Measurements from ENCODE around the gene TBCD.
"Not testable (repeated sequence)": the region's sequence is repeated elsewhere in the genome, so short reads cannot be mapped to it uniquely, and the experiment has no call there.

TBCD gene

DNA sequence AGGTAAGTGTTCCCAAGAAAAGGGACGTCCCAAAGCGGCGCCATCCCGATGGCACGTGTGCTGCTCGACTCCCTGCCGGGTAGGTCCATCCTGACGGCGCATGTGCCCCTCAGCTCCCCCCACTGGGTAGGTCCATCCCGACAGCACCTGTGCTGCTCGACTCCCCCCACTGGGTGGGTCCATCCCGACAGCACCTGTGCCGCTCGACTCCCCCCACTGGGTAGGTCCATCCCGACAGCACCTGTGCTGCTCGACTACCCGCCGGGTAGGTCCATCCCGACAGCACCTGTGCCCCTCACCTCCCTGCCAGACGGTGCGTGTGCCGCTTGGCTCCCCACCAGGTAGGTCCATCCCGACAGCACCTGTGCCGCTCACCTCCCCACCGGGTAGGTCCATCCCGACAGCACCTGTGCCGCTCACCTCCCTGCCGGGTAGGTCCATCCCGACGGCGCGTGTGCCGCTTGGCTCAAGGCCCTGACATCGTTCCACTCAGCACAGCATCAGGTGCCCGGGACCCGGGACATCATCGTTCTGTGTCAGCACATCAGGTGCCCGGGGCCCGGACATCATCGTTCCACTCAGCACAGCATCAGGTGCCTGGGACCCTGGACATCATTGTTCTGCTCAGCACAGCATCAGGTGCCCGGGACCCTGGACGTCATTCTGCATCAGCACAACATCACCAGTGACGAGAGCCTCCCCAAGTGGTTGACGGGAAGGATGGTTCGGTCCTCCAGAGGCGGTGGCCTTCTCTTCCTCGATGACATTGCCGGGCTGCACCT, 22.2 kb upstream of the TBCD start:
- DNase-seq: no peak

DNA sequence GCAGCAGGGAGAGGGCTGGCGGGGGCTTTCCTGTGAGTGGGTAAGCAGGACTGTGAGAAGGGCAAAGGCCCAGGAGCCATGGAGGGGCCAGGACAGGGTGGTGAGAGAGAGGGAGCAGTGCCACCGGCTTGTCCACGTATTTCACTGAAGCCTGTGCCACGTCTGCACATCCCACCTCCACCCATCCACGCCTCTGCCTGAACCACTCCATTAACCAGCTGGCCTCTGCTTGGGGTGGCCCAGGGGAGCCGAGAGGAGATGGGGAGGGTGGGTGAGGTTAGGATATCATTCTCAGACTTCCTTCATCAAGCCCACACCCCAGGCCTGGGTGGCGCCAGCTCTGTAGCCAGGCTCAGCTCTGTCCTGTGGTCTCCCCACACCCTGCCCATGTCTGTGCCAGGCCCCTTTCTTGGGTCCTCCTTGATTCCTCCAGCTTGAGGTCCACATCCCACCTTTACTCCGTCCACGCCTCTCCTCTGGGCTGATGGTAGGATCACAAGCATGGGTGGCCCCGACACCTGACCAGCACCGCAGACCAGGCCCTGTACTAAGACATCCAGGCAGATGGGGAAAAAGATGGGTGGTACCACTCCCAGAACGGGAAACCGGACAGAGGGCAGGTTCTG, 19.6 kb upstream of the TBCD start:
- DNase-seq: no peak

DNA sequence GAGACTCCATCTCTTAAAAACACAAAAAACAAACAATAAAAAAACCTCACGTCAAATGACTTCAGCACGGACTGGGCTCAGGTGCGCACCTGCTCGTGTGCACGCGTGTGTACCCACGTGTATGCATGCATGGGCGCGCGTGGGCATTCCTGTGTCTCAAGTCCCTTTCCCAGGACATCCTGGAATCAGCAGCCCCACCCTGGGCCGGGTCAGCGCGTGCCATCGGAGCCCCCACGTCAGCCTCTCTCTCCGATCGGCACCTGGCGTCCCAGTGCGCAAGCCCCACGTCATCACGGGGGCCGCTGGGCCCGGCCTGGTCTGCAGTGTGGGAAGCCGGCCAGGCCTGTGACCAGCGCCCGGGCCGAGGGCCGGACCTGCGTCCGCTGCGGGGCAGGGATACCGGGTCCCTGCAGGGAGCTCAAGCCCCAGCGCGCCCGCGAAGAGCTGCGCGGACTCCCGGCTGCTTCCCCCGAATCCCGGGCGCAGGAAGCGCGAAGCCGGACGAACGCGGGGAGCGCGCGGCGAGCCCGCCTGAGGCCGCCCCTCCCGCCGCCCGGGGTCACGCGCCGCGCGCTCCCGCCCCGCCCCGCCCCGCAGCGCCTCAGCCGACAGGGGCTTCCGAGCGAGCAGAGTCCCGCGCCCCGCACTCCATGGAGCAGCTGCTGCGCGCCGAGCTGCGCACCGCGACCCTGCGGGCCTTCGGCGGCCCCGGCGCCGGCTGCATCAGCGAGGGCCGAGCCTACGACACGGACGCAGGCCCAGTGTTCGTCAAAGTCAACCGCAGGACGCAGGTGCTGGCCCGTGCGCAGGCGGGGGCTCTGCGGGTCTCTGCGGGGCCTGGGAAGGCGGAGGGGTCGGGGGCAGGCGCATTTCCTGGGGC, 16.6 kb upstream of the TBCD start, which contains the start of gene FN3K:
TSS of gene FN3K (plus strand) at position 629 of the 880 bp plus-strand sequence. CDS start at position 651, 22 bp downstream.
- DNase-seq: peak; percentile 92

DNA sequence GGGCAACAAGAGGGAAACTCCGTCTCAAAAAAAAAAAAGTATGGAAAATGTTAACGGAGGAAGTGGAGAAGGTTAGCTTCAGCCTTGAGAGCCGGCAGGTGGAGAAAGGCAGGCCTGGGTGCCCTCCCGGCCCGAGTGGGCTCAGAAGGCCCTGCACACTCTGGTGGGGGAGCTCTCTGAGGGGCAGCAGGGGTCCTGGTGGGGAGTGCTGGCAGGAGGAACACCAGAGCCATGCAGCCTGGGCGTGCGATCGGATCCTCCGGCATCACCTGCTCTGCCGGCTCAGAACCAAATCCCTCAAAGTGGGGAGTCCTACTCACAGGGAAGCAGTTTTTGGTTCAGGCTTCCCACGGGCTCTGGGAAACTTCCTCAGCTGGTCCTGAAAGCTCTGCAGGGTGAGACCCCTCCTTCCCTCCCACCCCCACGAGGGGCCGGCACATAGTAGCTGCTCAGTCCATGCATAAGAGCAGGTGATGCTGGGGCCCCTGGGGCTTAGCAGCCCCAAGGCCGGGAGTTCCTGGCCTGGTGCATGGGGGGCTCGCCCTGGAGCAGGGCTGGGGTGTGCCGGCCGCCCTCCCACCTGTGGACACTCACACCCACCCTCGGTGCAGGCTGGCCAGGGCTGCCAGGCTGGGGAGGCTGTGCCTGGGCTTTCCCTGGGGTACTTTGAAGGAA, 15.2 kb upstream of the TBCD start:
- DNase-seq: no peak

DNA sequence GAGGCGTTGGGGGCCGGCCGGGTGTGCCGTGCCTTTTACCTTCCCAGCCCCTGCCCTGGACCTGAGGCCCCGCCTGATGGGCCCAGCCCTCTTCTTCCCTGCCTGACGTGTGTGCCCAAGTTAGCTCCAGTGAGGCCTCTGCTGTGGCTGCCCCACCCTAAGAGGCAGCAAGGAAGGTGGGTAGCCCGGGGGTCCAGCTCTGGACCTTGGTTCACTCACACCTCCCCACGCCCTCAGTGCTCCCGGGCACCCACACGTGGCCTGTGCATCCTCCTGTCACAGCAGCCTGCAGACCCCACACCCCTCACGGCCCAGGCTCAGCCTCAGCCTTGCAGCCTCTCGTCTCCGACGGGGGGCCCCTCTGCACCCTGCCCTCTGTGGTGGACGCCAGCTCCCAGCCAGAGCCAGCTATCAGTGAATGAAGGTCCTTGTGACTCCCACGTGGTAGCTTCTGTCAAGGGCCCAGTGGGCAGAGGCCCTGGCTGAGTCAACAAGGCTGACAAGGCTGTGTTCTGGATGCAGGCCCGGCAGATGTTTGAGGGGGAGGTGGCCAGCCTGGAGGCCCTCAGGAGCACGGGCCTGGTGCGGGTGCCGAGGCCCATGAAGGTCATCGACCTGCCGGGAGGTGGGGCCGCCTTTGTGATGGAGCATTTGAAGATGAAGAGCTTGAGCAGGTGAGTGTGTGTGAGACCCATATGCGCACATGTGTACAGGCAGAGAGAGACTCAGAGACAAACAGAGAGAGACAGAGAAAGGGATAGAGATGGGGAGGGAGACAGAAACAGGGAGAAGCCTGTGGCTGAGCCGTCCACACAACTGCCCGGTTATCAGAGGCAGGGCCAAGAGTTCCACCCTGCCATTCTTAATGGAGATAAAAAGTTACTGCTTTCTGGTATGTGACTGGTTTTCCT, 13.6 kb upstream of the TBCD start:
- peak; percentile 90 for DNase-seq

DNA sequence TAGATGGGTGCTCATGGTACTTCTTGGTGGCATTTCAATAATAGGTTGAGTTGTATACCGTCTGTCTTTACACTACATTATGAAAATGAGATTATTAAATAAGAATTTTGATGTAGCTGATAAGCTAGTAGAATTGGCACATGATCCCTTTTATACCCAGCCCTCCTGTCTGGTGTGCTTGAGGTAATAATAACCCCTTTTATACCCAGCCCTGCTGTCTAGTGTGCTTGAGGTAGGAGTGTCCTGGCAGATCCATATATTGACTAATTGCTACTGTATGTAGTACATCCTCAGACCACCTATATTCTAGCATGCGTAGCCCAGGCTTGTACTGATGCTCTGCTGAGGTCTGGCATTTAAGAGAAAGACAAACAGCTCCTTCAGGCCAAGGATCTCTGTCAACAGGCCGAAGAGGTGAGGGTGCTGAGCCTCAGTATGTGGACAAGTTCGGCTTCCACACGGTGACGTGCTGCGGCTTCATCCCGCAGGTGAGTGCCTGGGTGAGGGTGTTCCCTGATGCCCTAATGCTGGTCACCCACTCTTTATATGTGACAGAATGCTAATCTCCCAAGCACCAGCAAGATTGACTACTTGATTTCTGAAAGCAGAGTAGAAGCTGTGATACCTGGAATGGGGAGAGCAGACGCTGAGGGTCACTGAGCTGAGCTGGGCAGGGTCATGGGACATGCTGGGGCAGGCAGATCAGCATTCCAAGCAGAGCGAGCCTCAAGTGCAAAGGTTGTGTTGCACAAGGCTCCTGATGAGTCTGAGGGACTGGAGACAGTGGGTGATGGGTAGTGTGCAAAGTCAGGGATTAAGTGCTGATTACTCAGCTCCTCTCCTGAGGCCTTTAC, 10.7 kb upstream of the TBCD start:
- no peak for DNase-seq

DNA sequence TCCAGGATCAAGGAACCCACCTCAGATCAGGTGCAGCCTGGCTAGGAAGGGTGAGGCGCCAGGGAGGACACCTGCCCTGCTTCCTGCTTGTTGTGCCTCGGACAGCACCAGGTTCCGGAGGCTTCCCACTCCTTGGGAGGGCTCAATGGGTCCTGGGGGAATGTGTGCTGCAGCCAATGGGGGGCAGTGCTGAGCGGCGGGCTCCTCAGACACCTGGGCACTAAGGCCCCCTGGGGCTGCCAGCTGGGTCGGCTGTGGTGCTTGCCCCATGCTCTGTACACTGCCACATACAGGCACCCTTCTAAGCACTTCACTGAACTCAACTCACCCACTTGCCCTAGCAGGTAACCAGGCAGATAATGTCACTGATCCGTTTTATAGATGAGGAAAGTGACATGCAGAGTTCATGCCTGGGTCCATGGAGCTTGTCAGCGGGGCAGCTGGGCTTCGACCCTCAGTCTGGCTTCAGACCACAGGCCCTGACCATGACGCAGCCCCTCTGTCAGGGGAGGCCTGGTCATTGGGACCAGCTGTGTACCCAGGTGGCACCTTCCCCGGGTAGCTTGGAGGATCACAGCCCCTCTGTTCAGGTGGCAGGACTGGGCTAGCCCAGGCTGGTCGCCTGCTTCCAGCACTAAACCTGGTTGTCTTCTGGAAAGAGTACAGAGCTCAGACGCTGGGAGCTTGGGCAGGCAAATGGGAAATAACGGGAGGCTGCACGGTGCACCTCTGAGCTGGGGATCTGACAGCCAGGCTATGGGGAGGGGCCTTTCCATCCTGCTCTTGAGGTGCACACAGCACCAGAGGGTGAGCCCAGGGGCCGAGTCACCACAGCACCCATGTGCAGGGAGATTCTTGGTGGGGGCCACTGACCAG, 8.3 kb upstream of the TBCD start:
- no peak for DNase-seq

DNA sequence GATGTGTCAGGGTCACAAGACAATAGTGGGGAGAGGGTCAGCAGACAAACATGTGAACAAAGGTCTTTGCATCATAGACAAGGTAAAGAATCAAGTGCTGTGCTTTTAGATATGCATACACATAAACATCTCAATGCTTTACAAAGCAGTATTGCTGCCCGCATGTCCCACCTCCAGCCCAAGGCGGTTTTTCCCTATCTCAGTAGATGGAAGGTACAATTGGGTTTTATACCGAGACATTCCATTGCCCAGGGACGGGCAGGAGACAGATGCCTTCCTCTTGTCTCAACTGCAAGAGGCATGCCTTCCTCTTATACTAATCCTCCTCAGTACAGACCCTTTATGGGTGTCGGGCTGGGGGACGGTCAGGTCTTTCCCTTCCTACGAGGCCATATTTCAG, 7.1 kb upstream of the TBCD start:
- not testable (repeated sequence) for DNase-seq

DNA sequence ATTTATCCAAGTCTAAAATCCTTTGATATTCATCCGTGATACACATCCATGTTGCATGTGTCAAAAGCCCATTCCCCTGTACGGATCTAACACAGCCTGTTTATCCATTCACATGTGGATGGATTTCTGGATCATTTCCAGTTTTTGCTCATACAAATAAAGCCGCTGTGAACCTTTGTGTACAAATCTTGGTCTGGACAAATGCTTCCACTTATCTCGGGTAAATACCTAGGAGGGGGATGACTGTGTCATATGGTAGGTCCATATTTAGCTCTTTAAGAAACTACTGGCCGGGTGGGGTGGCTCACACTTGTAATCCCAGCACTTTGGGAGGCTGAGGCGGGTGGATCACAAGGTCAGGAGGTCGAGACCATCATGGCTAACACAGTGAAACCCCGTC, 6.3 kb upstream of the TBCD start:
- peak; percentile 76 for DNase-seq

DNA sequence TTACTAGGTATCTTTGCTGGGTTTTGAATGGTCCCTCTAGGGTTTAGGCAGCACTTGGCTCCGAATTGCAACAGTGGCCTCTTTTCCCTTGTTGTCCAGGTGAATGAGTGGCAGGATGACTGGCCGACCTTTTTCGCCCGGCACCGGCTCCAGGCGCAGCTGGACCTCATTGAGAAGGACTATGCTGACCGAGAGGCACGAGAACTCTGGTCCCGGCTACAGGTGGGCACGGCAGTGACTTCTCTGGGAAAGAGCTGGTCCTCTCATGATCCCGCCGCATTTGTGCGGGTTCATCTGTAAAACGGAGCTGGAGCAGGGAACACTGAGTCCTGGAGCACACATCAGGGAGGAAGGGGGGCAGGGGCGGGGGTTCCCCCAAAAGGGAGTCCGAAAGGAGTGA, 3.1 kb upstream of the TBCD start:
- DNase-seq: no peak

DNA sequence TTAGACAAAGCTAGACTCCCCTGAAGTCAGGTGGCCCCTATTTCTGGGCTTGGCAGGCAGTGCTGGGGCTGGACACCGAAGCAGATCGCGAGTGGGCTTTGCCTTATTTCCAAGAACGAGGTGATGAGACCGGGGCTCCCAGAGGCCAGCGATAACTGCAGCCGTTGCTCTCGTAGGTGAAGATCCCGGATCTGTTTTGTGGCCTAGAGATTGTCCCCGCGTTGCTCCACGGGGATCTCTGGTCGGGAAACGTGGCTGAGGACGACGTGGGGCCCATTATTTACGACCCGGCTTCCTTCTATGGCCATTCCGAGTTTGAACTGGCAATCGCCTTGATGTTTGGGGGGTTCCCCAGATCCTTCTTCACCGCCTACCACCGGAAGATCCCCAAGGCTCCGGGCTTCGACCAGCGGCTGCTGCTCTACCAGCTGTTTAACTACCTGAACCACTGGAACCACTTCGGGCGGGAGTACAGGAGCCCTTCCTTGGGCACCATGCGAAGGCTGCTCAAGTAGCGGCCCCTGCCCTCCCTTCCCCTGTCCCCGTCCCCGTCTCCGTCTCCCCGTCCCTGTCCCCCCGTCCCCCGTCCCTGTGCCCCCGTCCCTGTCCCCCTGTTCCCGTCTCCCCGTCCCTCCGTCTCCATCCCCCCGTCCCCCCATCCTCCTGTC, 1.5 kb upstream of the TBCD start:
- peak; percentile 60 for DNase-seq

DNA sequence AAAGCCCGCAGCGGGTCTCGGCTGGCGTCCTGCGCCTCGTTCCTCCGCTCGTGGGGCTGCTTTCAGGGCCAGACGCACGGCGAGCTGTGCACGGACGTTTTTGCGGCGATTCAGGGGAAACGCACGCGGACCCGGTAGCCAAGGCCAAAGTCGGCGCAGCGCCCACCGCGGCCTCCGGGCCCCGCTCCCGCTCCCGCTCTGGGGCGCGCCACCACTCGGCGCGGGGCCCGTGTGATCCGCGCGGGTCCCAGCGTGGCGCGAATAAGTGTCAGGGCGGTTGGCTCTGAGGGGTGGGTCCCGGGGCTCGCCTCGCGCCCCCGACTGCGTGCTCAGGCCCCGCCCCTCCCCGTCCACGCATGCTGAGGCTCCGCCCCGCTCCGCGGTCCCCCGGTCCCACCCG, 694 bp upstream of the TBCD start:
- DNase-seq: peak; percentile 85

DNA sequence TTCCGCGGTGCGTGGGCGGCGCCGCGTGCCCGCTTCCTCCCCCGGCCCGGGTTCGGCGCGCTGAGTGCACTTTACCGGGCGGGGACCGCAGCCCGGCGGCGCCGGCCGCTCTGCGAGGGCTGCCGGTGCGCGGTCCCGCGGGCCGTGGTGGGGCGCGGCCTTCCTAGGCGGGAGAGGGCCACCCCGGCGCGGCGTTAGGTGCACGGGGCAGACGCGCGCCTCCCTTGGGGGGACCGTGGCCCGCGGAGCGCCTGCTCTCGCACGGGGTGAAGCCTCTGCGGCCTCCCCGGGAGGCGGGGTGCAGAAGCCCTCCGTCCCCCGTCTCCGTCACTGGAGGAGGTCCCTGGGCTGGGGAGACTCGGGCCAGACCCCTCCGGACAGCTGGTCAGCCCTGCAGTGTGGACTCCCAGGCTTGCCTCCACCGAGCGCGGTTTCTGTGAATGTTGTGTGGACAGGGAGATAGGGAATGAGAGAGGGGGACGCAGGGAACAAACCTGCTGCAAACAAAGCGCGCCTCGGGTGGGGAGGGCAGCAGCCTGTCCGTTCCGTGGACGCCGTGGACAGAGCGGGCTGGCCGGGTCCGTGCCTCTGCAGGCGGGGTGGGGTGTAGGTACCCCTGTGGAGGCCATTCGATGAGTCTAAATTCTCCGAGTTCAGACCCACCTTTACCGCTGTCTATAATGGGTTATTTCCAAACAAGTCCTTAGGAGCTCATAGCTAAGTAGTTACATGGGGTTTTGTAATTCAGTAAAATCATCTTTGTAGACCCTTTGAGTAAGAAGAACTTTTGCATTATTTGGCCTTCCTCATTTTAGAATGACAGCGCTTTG, 721 bp downstream of the TBCD start:
- DNase-seq: peak; percentile 72

DNA sequence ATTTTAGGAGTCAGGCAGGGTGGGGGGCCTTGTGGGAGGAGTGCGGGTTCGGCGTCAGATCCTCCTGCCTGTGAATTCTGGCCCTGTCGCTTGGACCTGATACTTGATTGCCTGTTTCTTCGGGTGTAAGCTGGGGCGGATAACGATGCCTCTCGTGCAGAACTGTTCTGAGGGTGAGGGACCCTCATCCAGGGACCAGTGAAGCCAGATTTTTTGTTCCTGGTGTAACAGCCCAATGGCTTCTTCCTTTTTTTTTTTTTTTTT, 1.3 kb downstream of the TBCD start:
- no peak for DNase-seq

DNA sequence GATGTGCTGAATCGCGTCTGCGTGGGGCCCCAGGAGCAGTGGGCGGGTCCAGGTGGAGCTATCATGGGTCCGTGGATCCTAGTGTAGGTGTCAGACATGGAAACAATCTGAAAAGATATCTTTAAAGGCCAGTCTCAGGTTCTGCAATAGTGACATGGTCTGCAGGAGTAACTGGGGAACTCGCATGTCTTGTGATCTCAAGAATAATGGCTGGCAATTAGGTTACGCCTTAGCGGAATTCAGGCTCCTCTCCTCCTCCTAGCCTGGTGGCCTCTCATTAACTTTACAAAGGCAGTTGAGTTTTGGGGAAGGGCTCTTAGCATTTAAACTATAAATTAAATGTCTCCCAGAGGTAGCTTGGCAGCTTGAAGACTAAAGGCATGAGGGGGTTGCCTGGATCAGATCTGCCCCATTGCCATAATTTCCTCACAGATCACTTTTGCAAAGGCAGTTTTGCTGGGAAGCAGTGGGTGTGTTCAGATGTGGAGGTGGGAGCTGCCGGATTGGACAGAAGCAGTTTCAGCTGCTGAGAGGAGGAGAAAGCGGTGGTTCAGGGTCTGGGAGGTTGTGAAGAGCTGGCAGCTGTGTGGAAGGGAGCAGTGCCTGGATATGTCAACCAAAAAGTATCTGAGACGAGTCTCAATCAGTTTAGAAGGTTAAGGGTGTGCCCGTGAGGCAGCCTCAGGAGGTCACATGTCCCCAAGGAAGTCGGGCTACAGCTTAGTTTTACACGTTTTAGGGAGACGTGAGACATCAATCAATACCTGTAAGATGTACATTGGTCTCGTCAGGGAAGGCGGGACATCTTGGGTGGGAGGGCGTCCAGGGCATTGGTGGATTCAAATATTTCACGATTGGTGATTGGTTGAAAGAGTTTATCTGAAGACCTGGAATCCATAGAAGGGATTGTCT, 2.7 kb downstream of the TBCD start:
- no peak for DNase-seq

DNA sequence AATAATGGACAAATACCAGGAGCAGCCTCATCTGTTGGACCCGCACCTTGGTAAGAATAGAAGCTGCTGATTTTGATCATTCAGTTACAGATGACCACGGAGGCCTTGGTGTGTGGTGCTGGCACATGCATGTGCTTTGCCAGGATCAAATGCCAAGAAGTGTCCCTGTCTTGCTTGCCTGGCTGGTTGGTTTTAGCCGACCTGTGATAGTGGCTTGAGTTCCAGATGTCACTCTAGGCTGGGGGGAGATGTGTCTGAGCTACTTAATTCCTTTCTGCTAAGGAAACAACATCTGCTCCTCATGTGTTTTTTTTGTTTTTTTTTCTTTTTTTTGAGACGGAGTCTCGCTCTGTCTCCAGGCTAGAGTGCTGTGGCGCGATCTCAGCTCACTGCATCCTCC, 4.3 kb downstream of the TBCD start:
- DNase-seq: no peak

DNA sequence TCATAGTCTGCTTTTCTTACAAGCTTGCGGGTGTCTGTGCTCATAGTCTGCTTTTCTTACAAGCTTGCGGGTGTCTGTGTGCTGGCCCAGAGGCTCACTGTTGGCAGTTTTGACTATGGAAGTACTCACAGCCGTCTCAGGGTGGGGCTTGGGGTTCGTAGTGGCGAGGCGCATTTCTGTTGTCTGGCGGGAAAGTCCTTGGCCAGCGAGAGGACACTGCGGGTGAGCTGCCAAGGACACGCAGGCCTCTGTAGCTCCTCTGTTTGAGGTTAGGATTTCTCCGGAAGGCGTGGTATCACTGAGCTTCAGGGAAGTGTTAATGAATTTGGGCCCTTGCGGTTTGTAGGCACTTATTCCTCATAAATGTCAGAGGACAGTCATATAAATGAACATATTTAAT, 13.5 kb downstream of the TBCD start:
- DNase-seq: no peak

Measured in DMS53 (cell line).